Testis (tissue), 3 donors: ENCODE data around the gene SEPTIN2. TPM values are rescaled to one million over a fixed set of nuclear protein-coding genes. Genes with fewer than 3 reads are reported as not detected.

Experiments used
- DNase-seq: peaks from one replicate; pipeline ENCODE4 v3.0.0-alpha.2; 2019
- H3K27ac ChIP-seq, 2 donors: fragments of 200-600 bp; sonication (generic); one replicate each; pipeline ENCODE4 v1.5.1; 2019
- H3K27me3 ChIP-seq: fragments of 200-600 bp; sonication (generic); one replicate; pipeline ENCODE4 v1.5.1; 2019
- H3K36me3 ChIP-seq: fragments of 200-600 bp; sonication (generic); one replicate; pipeline ENCODE4 v1.5.1; 2017; ENCODE audit warnings: low read depth; ENCODE audit errors: missing control alignments
- H3K4me1 ChIP-seq: fragments of 200-600 bp; sonication (generic); one replicate; pipeline ENCODE4 v1.5.1; 2019
- H3K4me3 ChIP-seq, 2 donors: fragments of 200-600 bp; sonication (generic); one replicate each; pipeline ENCODE4 v1.5.1; 2017 to 2019
- H3K9me3 ChIP-seq: fragments of 200-600 bp; sonication (generic); one replicate; pipeline ENCODE4 v1.5.1; 2017
- POLR2A ChIP-seq: fragments of 450-650 bp; IDR thresholded peaks from one replicate; pipeline ENCODE4 v1.6.1; 2017; ENCODE audit warnings: antibody characterized with exemption, mild to moderate bottlenecking, moderate library complexity
- WGBS, 2 donors: methylation state at CpG; one replicate each; pipeline ENCODE4 v1.1.5; 2018; 5-methylcytosine and 5-hydroxymethylcytosine counted together
- intact Hi-C: fragments of 100-400 bp; cut with DNase I; formaldehyde crosslinking; loops from one replicate; pipeline ENCODE4 v1.15.1; 2023; ENCODE audit warnings: low total_unique reads
- polyA plus RNA-seq: library from polyadenylated mRNA; stranded (reverse); fragments of 350-450 nt; fragmentation: Illumina TruSeq; extraction: RNeasy Lipid Tissue Mini Kit (QIAGEN cat#74804); gene quantifications from one replicate; pipeline ENCODE4 v1.2.3, GENCODE V29; 2014; ENCODE audit warnings: low read depth, low replicate concordance; ENCODE audit not compliant: insufficient read depth
- total RNA-seq, 2 donors: library from RNA; depleted of rRNA; stranded (reverse); fragments of >200 nt; gene quantifications; one replicate each; pipeline ENCODE4 v1.2.3, GENCODE V29; 2016
- TF ChIP-seq, protein P1 (sequence below), 3 experiments: fragments of 450-650 bp in 2 of 3; fragments of 200-600 bp in 1 of 3; sonication (generic) in 1 of 3; IDR thresholded peaks; one replicate each; pipeline ENCODE4 v1.5.1; 2016 to 2019; ENCODE audit warnings: antibody characterized with exemption in 3 of 3, mild to moderate bottlenecking in 2 of 3, moderate library complexity in 1 of 3

SEPTIN2 gene
- total and polyA plus RNA-seq, 3 donors from 2014 or later: 310 to 365 (median 334) TPM

DNA sequence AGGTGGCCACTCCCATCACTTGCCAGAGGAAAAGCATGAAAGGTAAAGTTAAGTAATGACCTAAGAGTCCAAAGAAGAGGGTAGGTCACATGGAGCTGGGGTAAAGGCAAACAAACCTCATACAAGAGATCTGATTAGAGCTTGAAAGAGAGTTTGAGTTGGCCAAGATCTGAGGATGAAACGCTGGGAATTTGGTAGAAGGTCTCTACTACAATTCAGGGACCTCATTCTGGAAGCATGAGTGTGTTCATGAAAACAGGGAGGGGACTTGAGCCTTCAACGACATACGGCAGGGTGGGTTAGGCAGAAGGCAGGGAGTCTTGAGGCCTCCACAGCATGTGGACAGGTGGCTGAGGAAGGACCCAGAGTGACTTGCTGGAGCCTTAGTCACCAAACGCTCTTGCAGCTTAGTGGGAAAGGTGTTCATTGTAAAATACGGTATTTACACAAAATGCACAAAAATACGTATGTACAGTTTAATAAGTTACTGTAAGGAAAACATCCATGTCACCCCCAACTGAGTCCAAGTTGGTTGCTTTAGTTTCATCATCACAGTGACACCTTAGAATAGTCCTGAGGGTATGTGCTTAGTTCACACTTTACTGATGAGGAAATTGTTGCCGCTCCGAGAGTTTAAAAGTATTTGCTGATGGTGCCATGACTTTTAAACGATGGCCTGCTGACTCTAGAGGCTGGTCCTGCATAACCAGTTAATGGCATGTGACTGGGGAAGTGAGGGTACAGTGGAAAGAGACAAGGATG, 35.3 kb downstream of the SEPTIN2 start:
- no peak for TF ChIP-seq POLR2A
- TF ChIP-seq, protein P1, sequence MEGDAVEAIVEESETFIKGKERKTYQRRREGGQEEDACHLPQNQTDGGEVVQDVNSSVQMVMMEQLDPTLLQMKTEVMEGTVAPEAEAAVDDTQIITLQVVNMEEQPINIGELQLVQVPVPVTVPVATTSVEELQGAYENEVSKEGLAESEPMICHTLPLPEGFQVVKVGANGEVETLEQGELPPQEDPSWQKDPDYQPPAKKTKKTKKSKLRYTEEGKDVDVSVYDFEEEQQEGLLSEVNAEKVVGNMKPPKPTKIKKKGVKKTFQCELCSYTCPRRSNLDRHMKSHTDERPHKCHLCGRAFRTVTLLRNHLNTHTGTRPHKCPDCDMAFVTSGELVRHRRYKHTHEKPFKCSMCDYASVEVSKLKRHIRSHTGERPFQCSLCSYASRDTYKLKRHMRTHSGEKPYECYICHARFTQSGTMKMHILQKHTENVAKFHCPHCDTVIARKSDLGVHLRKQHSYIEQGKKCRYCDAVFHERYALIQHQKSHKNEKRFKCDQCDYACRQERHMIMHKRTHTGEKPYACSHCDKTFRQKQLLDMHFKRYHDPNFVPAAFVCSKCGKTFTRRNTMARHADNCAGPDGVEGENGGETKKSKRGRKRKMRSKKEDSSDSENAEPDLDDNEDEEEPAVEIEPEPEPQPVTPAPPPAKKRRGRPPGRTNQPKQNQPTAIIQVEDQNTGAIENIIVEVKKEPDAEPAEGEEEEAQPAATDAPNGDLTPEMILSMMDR (IDR thresholded peaks at IDR 0.05): no peak
- Histone ChIP-seq H3K27me3 (no peaks in the 10 kb centered on the region), H3K36me3 (no peaks in the 10 kb centered on the region), H3K27ac (no peak overlapping the region), H3K4me3 (no peak overlapping the region), H3K4me1 (peaks cover 7% of the 10 kb centered on the region), H3K9me3 (no peaks in the 10 kb centered on the region)
- intact Hi-C loops: no loop called here
- 85 to 86% methylated on average over 9 of the region's 9 CpGs for WGBS, 2 donors
- no peak for DNase-seq

DNA sequence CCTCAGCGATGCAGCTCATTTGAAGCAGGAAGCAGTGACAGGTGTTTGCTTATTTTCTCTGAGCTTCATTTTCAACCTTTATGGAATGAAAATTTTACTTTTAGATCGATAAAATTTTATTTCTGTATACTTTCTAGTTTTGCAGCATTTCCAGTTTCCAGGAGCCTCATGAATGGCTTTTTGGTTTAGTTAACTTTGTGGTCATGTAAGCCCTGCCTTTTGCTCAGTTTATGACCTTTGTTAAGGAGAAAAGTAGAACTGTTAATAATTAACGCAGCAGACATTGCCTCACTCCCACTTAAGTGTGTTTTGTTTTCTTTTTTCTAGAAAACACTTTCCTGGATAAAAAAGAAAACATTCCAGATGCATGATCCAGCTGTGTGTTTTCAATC, 35.9 kb downstream of the SEPTIN2 start:
- peaks cover 7% of the 10 kb centered on the region for H3K4me1 ChIP-seq
- H3K27me3 ChIP-seq: no peaks in the 10 kb centered on the region
- DNase-seq: no peak
- no peaks in the 10 kb centered on the region for H3K9me3 ChIP-seq
- H3K36me3 ChIP-seq: no peaks in the 10 kb centered on the region
- intact Hi-C loops: no loop called here
- H3K4me3 ChIP-seq: no peak overlapping the region
- WGBS, 2 donors: 74 to 81% methylated on average over 3 of the region's 3 CpGs
- no peak overlapping the region for H3K27ac ChIP-seq
- TF ChIP-seq, protein P1 (IDR thresholded peaks at IDR 0.05): no peak
- TF ChIP-seq POLR2A: no peak

DNA sequence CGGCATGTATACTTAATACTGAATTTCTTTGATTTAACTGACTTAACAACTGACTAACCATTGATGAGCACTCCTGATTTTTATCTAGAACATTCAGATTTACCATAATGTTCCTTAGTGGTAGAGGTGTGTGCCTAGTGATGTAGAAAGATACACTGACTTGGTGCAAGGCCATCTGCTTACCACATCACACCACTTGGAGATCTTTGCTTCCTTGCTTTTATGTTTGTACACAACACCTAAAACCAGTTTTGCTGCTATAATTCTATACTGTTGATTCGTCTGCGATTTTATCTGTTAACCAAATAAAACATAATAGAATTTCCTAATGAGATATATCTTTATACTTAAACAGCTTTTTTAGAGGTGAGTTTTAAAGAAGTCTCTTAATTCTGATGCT, 36.5 kb downstream of the SEPTIN2 start:
- Histone ChIP-seq H3K27me3 (no peaks in the 10 kb centered on the region), H3K4me1 (peaks cover 7% of the 10 kb centered on the region), H3K27ac (no peak overlapping the region), H3K36me3 (no peaks in the 10 kb centered on the region), H3K9me3 (no peaks in the 10 kb centered on the region), H3K4me3 (no peak overlapping the region)
- DNase-seq: no peak
- TF ChIP-seq, protein P1 (IDR thresholded peaks at IDR 0.05): no peak
- TF ChIP-seq POLR2A: no peak
- 92 to 93% methylated on average over 3 of the region's 3 CpGs for WGBS, 2 donors
- intact Hi-C loops: no loop called here

DNA sequence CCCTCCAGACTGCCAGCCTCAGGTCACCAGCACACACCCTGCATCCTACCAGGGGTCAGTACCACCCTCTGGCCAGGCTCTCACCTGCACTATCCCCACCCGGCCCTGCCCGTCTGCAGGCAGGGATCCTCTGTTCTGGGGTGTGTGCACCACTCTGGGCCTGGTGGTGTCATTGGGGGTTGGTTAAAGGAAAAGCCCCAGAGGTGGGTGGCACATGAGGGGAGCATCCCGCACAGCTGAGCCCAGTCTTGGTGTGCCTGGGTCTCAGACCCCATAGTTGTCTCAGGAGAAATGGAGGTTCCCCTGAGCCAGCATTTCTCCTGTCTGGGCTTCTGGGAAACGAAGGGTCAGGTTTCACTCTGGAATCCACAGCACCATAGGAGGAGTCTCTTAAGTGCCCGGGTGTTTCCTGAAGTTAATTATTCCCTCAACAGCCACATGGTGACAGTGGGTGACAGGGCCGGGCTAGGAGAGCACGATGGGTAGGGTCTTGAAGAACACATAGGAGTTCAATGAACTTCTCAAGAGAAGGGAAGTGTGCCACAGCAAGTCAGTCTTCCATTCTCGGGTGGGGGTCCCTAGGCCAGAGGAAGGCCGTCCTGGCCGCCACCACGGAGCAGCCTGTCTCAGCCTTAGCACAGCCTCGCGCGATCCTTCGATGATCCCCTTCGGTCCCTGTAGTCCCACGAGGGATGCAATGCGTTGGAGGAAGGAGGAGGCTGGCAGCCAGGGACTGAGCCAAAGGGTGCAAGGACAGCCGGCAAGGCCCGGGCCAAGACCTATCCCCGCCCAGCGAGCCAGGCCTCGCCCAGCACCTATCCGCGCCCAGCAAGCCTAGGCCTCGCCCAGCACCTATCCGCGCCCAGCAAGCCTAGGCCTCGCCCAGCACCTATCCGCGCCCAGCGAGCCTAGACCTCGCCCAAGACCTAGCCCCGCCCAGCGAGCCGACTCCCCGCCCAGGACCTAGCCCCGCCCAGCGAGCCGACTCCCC, 39.2 kb downstream of the SEPTIN2 start:
- H3K4me1 ChIP-seq: peaks cover 16% of the 10 kb centered on the region
- H3K36me3 ChIP-seq: no peaks in the 10 kb centered on the region
- intact Hi-C loops: no loop called here
- no peaks in the 10 kb centered on the region for H3K9me3 ChIP-seq
- WGBS, 2 donors: 11 to 12% methylated on average over 14 to 40 of the region's 40 CpGs
- peak; percentile 92 for DNase-seq
- peak overlapping the region; percentile 51 to 52 for H3K27ac ChIP-seq
- no peaks in the 10 kb centered on the region for H3K27me3 ChIP-seq
- TF ChIP-seq, protein P1 (IDR thresholded peaks at IDR 0.05): no peak
- TF ChIP-seq POLR2A: no peak
- H3K4me3 ChIP-seq: peak overlapping the region; percentile 8 to 22
